NB4 (cell line): ENCODE results near the gene KCNG4.

Experiments
- CTCF ChIP-seq: IDR thresholded peaks from one replicate; pipeline ENCODE4 v1.5.1; 2012; ENCODE audit warnings: low read depth, low read length
- MAX ChIP-seq: IDR thresholded peaks from 2 replicates; pipeline ENCODE4 v1.6.1; 2011; ENCODE audit warnings: low read depth, low read length
- POLR2A ChIP-seq: IDR thresholded peaks from 2 replicates; pipeline ENCODE4 v1.6.1; 2011; ENCODE audit warnings: mild to moderate bottlenecking; ENCODE audit not compliant: insufficient read length; ENCODE audit errors: extremely low read depth

DNA sequence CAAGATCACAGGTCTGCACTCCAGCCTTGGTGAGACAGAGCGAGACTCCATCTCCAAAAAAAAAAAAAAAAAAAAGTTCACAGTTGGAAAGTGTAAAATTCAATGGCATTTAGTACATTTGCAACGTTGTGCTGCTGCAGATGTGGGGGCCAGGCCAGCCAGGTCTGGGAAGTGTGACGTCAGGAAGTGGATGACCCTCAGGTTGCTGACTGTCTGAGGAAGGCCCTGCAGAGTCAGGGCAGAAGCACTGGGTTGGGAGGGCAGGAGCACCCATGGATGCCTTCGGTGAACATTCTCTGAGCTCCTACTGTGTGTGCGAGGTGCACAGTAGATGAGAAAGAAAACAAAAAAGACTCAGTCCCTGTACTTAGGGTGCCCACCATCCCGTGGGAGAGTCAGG lies 42.7 kb upstream of the KCNG4 start:
- no peak for TF ChIP-seq CTCF
- TF ChIP-seq POLR2A: no peak
- TF ChIP-seq MAX: no peak
